Sigmoid colon (tissue), 4 donors: ENCODE data around the gene SEPTIN3.

Source experiments
- EP300 ChIP-seq, 4 donors: sonication (generic); formaldehyde crosslinking; IDR thresholded peaks; one replicate each; pipeline ENCODE4 v1.6.1; 2017; ENCODE audit warnings: antibody characterized with exemption in 4 of 4
- POLR2A ChIP-seq, 2 donors: fragments of 450-650 bp; IDR thresholded peaks; one replicate each; pipeline ENCODE4 v1.6.1; 2016; ENCODE audit warnings: antibody characterized with exemption in 2 of 2, mild to moderate bottlenecking in 2 of 2, moderate library complexity in 2 of 2
- POLR2AphosphoS5 ChIP-seq, 4 donors: sonication (generic); formaldehyde crosslinking; IDR thresholded peaks; one replicate each; pipeline ENCODE4 v1.6.1; 2017; ENCODE audit warnings: antibody characterized with exemption in 4 of 4
- TF ChIP-seq, protein P1 (sequence below), 4 experiments: fragments of 450-650 bp in 3 of 4; fragments of 200-600 bp in 1 of 4; IDR thresholded peaks; one replicate each; pipeline ENCODE4 v1.5.1; 2016 to 2019; ENCODE audit warnings: antibody characterized with exemption in 4 of 4, mild to moderate bottlenecking in 3 of 4, moderate library complexity in 2 of 4

GRCh38 chr22:41978732-41979131 is 9.5 kb downstream of the SEPTIN3 start:
- no peak for TF ChIP-seq EP300 (IDR thresholded peaks at IDR 0.05)
- no peak for TF ChIP-seq POLR2A (IDR thresholded peaks at IDR 0.05)
- TF ChIP-seq POLR2AphosphoS5 (IDR thresholded peaks at IDR 0.05) = no peak
- TF ChIP-seq, protein P1, sequence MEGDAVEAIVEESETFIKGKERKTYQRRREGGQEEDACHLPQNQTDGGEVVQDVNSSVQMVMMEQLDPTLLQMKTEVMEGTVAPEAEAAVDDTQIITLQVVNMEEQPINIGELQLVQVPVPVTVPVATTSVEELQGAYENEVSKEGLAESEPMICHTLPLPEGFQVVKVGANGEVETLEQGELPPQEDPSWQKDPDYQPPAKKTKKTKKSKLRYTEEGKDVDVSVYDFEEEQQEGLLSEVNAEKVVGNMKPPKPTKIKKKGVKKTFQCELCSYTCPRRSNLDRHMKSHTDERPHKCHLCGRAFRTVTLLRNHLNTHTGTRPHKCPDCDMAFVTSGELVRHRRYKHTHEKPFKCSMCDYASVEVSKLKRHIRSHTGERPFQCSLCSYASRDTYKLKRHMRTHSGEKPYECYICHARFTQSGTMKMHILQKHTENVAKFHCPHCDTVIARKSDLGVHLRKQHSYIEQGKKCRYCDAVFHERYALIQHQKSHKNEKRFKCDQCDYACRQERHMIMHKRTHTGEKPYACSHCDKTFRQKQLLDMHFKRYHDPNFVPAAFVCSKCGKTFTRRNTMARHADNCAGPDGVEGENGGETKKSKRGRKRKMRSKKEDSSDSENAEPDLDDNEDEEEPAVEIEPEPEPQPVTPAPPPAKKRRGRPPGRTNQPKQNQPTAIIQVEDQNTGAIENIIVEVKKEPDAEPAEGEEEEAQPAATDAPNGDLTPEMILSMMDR (IDR thresholded peaks at IDR 0.05) = no peak
